DOHH2 (cell line): ENCODE data around the gene FEM1B.

ENCODE experiments used
- CTCF ChIP-seq: fragments of 200-600 bp; sonication (generic); IDR thresholded peaks from one replicate; pipeline ENCODE4 v1.5.1; 2014; ENCODE audit warnings: antibody characterized with exemption, mild to moderate bottlenecking, low read depth, low read length; ENCODE audit not compliant: poor library complexity, severe bottlenecking
- EZH2phosphoT487 ChIP-seq: fragments of 200-600 bp; sonication (generic); IDR thresholded peaks from 2 replicates; pipeline ENCODE4 v1.6.1; 2017; ENCODE audit warnings: borderline replicate concordance, mild to moderate bottlenecking, antibody characterized with exemption, low read length, moderate library complexity, mixed read lengths

GRCh38 chr15:68235022-68235421, 42.5 kb upstream of the FEM1B start:
- no peak for TF ChIP-seq CTCF
- no peak for TF ChIP-seq EZH2phosphoT487
